GM23338 (cell line): ENCODE measurements around the gene GDA. TPM values are rescaled to one million over a fixed set of nuclear protein-coding genes. Genes with fewer than 3 reads are reported as not detected.

Experiments
- ATAC-seq: fragments of 200-7000 bp; cut with Tn5 transposase; 3 replicates; pipeline ENCODE4 v1.9.1; 2020
- DNase-seq: peaks from one replicate; pipeline ENCODE4 v3.0.0-alpha.2; 2015; ENCODE audit warnings: low spot score
- H2AFZ ChIP-seq: fragments of 200-600 bp; sonication (generic); 2 replicates; pipeline ENCODE4 v1.8.0; 2016; ENCODE audit warnings: antibody characterized with exemption, mild to moderate bottlenecking, moderate library complexity
- H3F3A ChIP-seq: fragments of 200-600 bp; sonication (generic); replicated peaks from 2 replicates; pipeline ENCODE4 v1.8.0; 2017; ENCODE audit warnings: antibody characterized with exemption, mixed run types, low read depth
- H3K27ac ChIP-seq: fragments of 200-600 bp; sonication (generic); 2 replicates; pipeline ENCODE4 v1.6.1; 2016; ENCODE audit warnings: low read depth
- H3K27me3 ChIP-seq: fragments of 200-600 bp; sonication (generic); 2 replicates; pipeline ENCODE4 v1.8.0; 2016; ENCODE audit warnings: mild to moderate bottlenecking, mixed run types, moderate library complexity; ENCODE audit not compliant: insufficient read depth
- H3K36me3 ChIP-seq: fragments of 200-600 bp; sonication (generic); 2 replicates; pipeline ENCODE4 v1.8.0; 2016; ENCODE audit warnings: mild to moderate bottlenecking; ENCODE audit not compliant: insufficient read depth
- H3K4me1 ChIP-seq: fragments of 200-600 bp; sonication (generic); 2 replicates; pipeline ENCODE4 v1.8.0; 2016; ENCODE audit warnings: mild to moderate bottlenecking, moderate library complexity; ENCODE audit not compliant: insufficient read depth
- H3K4me2 ChIP-seq: fragments of 200-600 bp; sonication (generic); 2 replicates; pipeline ENCODE4 v1.7.1; 2017; ENCODE audit warnings: mixed run types
- H3K4me3 ChIP-seq: fragments of 200-600 bp; sonication (generic); 2 replicates; pipeline ENCODE4 v1.6.1; 2016; ENCODE audit warnings: mixed run types
- H3K79me2 ChIP-seq: fragments of 200-600 bp; sonication (generic); replicated peaks from 2 replicates; pipeline ENCODE4 v1.8.0; 2017; ENCODE audit warnings: mild to moderate bottlenecking; ENCODE audit not compliant: insufficient read depth
- H3K9me2 ChIP-seq: fragments of 200-600 bp; sonication (generic); 2 replicates; pipeline ENCODE4 v1.8.0; 2017; ENCODE audit not compliant: insufficient read depth
- H4K20me1 ChIP-seq: fragments of 200-600 bp; sonication (generic); replicated peaks from 2 replicates; pipeline ENCODE4 v1.8.0; 2017; ENCODE audit warnings: mild to moderate bottlenecking; ENCODE audit not compliant: insufficient read depth
- H3K27ac Mint-ChIP-seq: 2 replicates; pipeline ENCODE4 v1.8.0; 2020; ENCODE audit warnings: inconsistent platforms, mild to moderate bottlenecking, moderate library complexity, mixed read lengths
- H3K27me3 Mint-ChIP-seq: 3 replicates; pipeline ENCODE4 v1.8.0; 2022; ENCODE audit warnings: low read depth, mild to moderate bottlenecking, moderate library complexity, mixed read lengths, inconsistent platforms; ENCODE audit not compliant: insufficient read depth, poor library complexity
- H3K36me3 Mint-ChIP-seq: 3 replicates; pipeline ENCODE4 v1.8.0; 2021; ENCODE audit warnings: low read depth, mild to moderate bottlenecking, inconsistent platforms, moderate library complexity, mixed read lengths
- H3K4me1 Mint-ChIP-seq: 3 replicates; pipeline ENCODE4 v1.8.0; 2020; ENCODE audit warnings: mild to moderate bottlenecking, inconsistent platforms, mixed read lengths
- H3K4me3 Mint-ChIP-seq: 3 replicates; pipeline ENCODE4 v1.8.0; 2021; ENCODE audit warnings: moderate library complexity, mild to moderate bottlenecking, inconsistent platforms, mixed read lengths
- H3K9me3 Mint-ChIP-seq: 3 replicates; pipeline ENCODE4 v1.8.0; 2020; ENCODE audit warnings: moderate library complexity, mild to moderate bottlenecking, inconsistent platforms, mixed read lengths
- CREB1 ChIP-seq: fragments of 250-450 bp; sonication (Bioruptor Pico); IDR thresholded peaks from 2 replicates; pipeline ENCODE4 v1.5.0; 2020; ENCODE audit warnings: low read depth, mild to moderate bottlenecking, moderate library complexity
- EZH2 ChIP-seq: fragments of 200-600 bp; sonication (generic); IDR thresholded peaks from one replicate; pipeline ENCODE4 v1.8.0; 2017; ENCODE audit warnings: antibody characterized with exemption, mild to moderate bottlenecking, low read depth; ENCODE audit not compliant: unreplicated experiment
- EZH2phosphoT487 ChIP-seq: fragments of 200-600 bp; sonication (generic); IDR thresholded peaks from one replicate; pipeline ENCODE4 v1.8.1; 2018; ENCODE audit warnings: antibody characterized with exemption; ENCODE audit not compliant: unreplicated experiment
- JUNB ChIP-seq: IDR thresholded peaks from one replicate; pipeline ENCODE4 v1.6.1; 2016; ENCODE audit warnings: antibody characterized with exemption; ENCODE audit not compliant: unreplicated experiment
- NANOG ChIP-seq: IDR thresholded peaks from 2 replicates; pipeline ENCODE4 v1.6.1; 2016; ENCODE audit warnings: antibody characterized with exemption, borderline replicate concordance
- POLR2AphosphoS5 ChIP-seq: IDR thresholded peaks from 2 replicates; pipeline ENCODE4 v1.6.1; 2016; ENCODE audit warnings: antibody characterized with exemption, low read depth
- ZNF114 ChIP-seq: fragments of 250-450 bp; sonication (Bioruptor Pico); IDR thresholded peaks from 2 replicates; pipeline ENCODE4 v1.5.0; 2020; ENCODE audit warnings: mild to moderate bottlenecking, moderate library complexity
- ZNF331 ChIP-seq: fragments of 250-450 bp; sonication (Bioruptor Pico); IDR thresholded peaks from 2 replicates; pipeline ENCODE4 v1.5.0; 2020; ENCODE audit warnings: low read depth, mild to moderate bottlenecking, moderate library complexity
- polyA plus RNA-seq: library from polyadenylated mRNA; unstranded; fragments of >200 nt; fragmentation: Nextera tagmentation; extraction: Ambion mirVana; gene quantifications from 2 replicates; pipeline ENCODE4 v1.2.1, GENCODE V29; 2016
- total RNA-seq: library from RNA; depleted of rRNA; stranded (reverse); fragments of >200 nt; shearing (Covaris generic); gene quantifications from 2 replicates; pipeline ENCODE4 v1.2.3, GENCODE V29; 2014
- TF ChIP-seq, protein P1 (sequence below): IDR thresholded peaks from one replicate; pipeline ENCODE4 v1.6.1; 2018; ENCODE audit warnings: antibody characterized with exemption; ENCODE audit not compliant: unreplicated experiment
- TF ChIP-seq, protein P2 (sequence below), 2 experiments: fragments of 200-600 bp in 1 of 2; sonication (generic) in 1 of 2; conservative IDR thresholded peaks; 2 replicates each; pipeline versions ENCODE4 v1.5.1 to v1.6.1; 2016 to 2017; ENCODE audit warnings: antibody characterized with exemption in 2 of 2, low read depth in 2 of 2, mild to moderate bottlenecking in 2 of 2, moderate library complexity in 1 of 2
- TF ChIP-seq, protein P3 (sequence below): IDR thresholded peaks from 2 replicates; pipeline ENCODE4 v1.6.1; 2016; ENCODE audit warnings: antibody characterized with exemption

GDA gene
- total and polyA plus RNA-seq, 2 experiments from 2014 or later = 4.0 to 5.8 TPM

DNA sequence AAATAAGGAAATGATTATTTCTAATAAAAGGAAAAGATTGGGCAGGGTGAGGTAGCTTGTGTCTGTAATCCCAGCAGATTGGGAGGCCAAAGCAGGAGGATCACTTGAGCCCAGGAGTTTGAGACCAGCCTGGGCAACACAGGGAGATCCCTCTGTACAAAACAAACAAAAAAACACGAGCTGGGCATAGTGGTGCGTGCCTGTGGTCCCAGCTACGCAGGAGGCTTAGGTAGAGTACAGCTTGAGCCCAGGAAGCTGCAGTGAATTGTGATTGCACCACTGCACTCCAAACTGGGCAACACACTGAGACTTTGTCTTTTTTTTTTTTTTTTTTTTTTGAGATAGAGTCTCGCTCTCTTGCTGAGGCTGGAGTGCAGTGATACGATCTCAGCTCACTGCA lies 18.8 kb downstream of the GDA start:
- H3K27me3 Mint-ChIP-seq = no peaks in the 10 kb centered on the region
- ATAC-seq = no peak
- H2AFZ ChIP-seq = no peak overlapping the region
- no peak for TF ChIP-seq CREB1 (CRISPR knock-in tag)
- no peak for TF ChIP-seq JUNB
- TF ChIP-seq, protein P1, sequence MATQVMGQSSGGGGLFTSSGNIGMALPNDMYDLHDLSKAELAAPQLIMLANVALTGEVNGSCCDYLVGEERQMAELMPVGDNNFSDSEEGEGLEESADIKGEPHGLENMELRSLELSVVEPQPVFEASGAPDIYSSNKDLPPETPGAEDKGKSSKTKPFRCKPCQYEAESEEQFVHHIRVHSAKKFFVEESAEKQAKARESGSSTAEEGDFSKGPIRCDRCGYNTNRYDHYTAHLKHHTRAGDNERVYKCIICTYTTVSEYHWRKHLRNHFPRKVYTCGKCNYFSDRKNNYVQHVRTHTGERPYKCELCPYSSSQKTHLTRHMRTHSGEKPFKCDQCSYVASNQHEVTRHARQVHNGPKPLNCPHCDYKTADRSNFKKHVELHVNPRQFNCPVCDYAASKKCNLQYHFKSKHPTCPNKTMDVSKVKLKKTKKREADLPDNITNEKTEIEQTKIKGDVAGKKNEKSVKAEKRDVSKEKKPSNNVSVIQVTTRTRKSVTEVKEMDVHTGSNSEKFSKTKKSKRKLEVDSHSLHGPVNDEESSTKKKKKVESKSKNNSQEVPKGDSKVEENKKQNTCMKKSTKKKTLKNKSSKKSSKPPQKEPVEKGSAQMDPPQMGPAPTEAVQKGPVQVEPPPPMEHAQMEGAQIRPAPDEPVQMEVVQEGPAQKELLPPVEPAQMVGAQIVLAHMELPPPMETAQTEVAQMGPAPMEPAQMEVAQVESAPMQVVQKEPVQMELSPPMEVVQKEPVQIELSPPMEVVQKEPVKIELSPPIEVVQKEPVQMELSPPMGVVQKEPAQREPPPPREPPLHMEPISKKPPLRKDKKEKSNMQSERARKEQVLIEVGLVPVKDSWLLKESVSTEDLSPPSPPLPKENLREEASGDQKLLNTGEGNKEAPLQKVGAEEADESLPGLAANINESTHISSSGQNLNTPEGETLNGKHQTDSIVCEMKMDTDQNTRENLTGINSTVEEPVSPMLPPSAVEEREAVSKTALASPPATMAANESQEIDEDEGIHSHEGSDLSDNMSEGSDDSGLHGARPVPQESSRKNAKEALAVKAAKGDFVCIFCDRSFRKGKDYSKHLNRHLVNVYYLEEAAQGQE = no peak
- TF ChIP-seq, protein P2, sequence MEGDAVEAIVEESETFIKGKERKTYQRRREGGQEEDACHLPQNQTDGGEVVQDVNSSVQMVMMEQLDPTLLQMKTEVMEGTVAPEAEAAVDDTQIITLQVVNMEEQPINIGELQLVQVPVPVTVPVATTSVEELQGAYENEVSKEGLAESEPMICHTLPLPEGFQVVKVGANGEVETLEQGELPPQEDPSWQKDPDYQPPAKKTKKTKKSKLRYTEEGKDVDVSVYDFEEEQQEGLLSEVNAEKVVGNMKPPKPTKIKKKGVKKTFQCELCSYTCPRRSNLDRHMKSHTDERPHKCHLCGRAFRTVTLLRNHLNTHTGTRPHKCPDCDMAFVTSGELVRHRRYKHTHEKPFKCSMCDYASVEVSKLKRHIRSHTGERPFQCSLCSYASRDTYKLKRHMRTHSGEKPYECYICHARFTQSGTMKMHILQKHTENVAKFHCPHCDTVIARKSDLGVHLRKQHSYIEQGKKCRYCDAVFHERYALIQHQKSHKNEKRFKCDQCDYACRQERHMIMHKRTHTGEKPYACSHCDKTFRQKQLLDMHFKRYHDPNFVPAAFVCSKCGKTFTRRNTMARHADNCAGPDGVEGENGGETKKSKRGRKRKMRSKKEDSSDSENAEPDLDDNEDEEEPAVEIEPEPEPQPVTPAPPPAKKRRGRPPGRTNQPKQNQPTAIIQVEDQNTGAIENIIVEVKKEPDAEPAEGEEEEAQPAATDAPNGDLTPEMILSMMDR (conservative IDR thresholded peaks at IDR 0.05; ENCODE audit: low read depth in 2 of 2) = no peak
- no peak for TF ChIP-seq ZNF331
- H3K4me2 ChIP-seq = no peak overlapping the region
- H3K27ac Mint-ChIP-seq = no peak overlapping the region
- H3K4me3 Mint-ChIP-seq = no peak overlapping the region
- no peak for DNase-seq
- no peaks in the 10 kb centered on the region for H3K27me3 ChIP-seq
- H4K20me1 ChIP-seq = no peaks in the 10 kb centered on the region
- no peaks in the 10 kb centered on the region for H3K36me3 ChIP-seq
- H3K27ac ChIP-seq = no peak overlapping the region
- no peaks in the 10 kb centered on the region for H3K4me1 ChIP-seq
- H3K4me1 Mint-ChIP-seq = peaks cover 4% of the 10 kb centered on the region; the same call in 2 of the 3 replicates
- H3F3A ChIP-seq = no peaks in the 10 kb centered on the region
- 0 out of 2 replicates have a peak, but pooled peaks cover 3% of the 10 kb centered on the region for H3K9me2 ChIP-seq
- no peak overlapping the region for H3K4me3 ChIP-seq
- H3K79me2 ChIP-seq = no peaks in the 10 kb centered on the region
- H3K9me3 Mint-ChIP-seq = no peaks in the 10 kb centered on the region; the same call in 1 of the 3 replicates
- H3K36me3 Mint-ChIP-seq = no peaks in the 10 kb centered on the region

DNA sequence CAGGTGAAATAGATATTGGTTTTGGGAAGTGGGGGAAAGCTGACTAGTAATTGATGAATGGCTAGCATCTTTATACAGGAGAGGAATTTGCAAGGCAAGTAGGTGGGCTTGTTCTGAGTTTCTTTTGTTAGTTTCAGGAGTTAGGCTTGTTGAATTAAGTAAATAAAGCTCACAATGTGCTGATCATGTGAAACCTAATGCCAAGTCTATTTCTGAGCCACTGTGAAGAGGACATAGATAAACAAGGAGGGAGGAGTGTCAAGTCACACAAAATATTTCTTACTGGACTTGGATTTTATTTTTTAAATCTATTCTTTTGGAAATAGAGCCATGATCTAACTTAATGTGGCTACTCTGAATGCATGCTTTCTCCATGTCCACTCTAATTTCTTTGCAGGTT lies 19.9 kb downstream of the GDA start:
- H3K4me1 Mint-ChIP-seq = peaks cover 4% of the 10 kb centered on the region; the same call in 2 of the 3 replicates
- Histone ChIP-seq H4K20me1 (no peaks in the 10 kb centered on the region), H3K27ac (no peak overlapping the region), H3K9me2 (no peaks in the 10 kb centered on the region), H3K79me2 (no peaks in the 10 kb centered on the region), H3F3A (no peaks in the 10 kb centered on the region), H2AFZ (peak overlapping the region; percentile 52; the same call in 1 of the 2 replicates), H3K4me2 (no peak overlapping the region), H3K4me1 (no peaks in the 10 kb centered on the region), H3K4me3 (no peak overlapping the region), H3K36me3 (no peaks in the 10 kb centered on the region), H3K27me3 (no peaks in the 10 kb centered on the region)
- no peaks in the 10 kb centered on the region for H3K36me3 Mint-ChIP-seq
- DNase-seq (no peak), ATAC-seq (no peak)
- H3K9me3 Mint-ChIP-seq = no peaks in the 10 kb centered on the region; the same call in 1 of the 3 replicates
- H3K4me3 Mint-ChIP-seq = no peak overlapping the region
- H3K27me3 Mint-ChIP-seq = peaks cover 2% of the 10 kb centered on the region
- no peak overlapping the region for H3K27ac Mint-ChIP-seq
- TF ChIP-seq, protein P2 (conservative IDR thresholded peaks at IDR 0.05; ENCODE audit: low read depth in 2 of 2) = no peak
- TF ChIP-seq EZH2 (no peak), CREB1 (CRISPR knock-in tag) (no peak), POLR2AphosphoS5 (no peak), ZNF114 (CRISPR knock-in tag) (no peak), EZH2phosphoT487 (no peak), NANOG (no peak)
- TF ChIP-seq, protein P3, sequence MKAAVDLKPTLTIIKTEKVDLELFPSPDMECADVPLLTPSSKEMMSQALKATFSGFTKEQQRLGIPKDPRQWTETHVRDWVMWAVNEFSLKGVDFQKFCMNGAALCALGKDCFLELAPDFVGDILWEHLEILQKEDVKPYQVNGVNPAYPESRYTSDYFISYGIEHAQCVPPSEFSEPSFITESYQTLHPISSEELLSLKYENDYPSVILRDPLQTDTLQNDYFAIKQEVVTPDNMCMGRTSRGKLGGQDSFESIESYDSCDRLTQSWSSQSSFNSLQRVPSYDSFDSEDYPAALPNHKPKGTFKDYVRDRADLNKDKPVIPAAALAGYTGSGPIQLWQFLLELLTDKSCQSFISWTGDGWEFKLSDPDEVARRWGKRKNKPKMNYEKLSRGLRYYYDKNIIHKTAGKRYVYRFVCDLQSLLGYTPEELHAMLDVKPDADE = no peak
